Upper lobe of left lung (tissue), 4 donors: ENCODE results near the gene STIM1.

ENCODE experiments used
- CTCF ChIP-seq, 6 experiments: fragments of 450-650 bp in 4 of 6; fragments of 200-600 bp in 2 of 6; sonication (generic) in 2 of 6; IDR thresholded peaks; one replicate each; pipeline ENCODE4 v1.5.1; 2016 to 2019; ENCODE audit warnings: antibody characterized with exemption in 6 of 6
- POLR2A ChIP-seq, 4 donors: fragments of 450-650 bp; IDR thresholded peaks; one replicate each; pipeline ENCODE4 v1.5.1; 2016 to 2017; ENCODE audit warnings: antibody characterized with exemption in 4 of 4, mild to moderate bottlenecking in 2 of 4
- POLR2AphosphoS5 ChIP-seq, 2 donors: sonication (generic); formaldehyde crosslinking; IDR thresholded peaks; one replicate each; pipeline ENCODE4 v1.5.1; 2017; ENCODE audit warnings: antibody characterized with exemption in 2 of 2

- no peak for TF ChIP-seq CTCF (IDR thresholded peaks at IDR 0.05)
- TF ChIP-seq POLR2A (IDR thresholded peaks at IDR 0.05) = no peak
- TF ChIP-seq POLR2AphosphoS5 (IDR thresholded peaks at IDR 0.05) = no peak
Measured at GRCh38 chr11:3934658-3935057, 79.2 kb downstream of the STIM1 start.
